ENCODE data around the gene NBPF12.
A peak's percentile ranks its signal among the peaks of the same experiment; 100 is the strongest.
"Not testable (repeated sequence)": the region's sequence is repeated elsewhere in the genome, so short reads cannot be mapped to it uniquely, and the experiment has no call there.

The NBPF12 gene, protein sequence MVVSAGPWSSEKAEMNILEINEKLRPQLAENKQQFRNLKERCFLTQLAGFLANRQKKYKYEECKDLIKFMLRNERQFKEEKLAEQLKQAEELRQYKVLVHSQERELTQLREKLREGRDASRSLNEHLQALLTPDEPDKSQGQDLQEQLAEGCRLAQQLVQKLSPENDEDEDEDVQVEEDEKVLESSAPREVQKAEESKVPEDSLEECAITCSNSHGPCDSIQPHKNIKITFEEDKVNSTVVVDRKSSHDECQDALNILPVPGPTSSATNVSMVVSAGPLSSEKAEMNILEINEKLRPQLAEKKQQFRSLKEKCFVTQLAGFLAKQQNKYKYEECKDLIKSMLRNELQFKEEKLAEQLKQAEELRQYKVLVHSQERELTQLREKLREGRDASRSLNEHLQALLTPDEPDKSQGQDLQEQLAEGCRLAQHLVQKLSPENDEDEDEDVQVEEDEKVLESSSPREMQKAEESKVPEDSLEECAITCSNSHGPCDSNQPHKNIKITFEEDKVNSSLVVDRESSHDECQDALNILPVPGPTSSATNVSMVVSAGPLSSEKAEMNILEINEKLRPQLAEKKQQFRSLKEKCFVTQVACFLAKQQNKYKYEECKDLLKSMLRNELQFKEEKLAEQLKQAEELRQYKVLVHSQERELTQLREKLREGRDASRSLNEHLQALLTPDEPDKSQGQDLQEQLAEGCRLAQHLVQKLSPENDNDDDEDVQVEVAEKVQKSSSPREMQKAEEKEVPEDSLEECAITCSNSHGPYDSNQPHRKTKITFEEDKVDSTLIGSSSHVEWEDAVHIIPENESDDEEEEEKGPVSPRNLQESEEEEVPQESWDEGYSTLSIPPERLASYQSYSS (N-terminal part only)

DNA sequence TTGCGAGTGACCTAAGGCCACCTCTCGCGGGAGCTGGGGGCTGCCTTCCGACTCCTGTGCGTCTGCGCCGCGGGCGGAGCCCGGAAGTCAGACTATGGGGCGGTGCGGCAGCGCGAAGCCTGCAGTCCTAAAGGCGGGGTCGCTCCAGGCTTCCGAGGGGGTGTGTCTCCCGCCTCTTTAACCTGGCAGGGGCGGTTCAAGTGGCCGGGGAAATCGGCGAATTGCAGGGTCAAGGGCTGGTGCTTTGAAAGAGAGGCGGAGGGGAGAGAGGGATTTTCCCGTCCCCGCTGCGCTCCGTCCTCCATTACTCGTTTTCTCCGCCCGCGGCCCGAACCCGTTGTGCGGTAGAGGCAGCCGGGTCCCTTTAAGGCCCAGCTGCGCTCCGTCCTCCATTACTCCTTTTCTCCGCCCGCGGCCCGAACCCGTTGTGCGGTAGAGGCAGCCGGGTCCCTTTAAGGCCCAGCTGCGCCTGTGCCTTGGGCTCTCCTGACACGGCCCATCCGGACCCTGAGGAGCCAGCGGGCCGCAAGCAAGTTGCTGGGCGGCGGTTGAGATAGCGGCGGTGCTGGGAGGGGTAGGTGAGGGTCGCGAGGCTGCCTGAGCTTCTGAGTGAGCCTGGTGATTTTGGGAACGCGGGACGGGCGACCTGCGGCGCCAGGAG, at the start of gene NBPF12:
TSS of gene NBPF12 (plus strand) at position 83 of the 661 bp plus-strand sequence. CDS start 21,820 bp downstream, outside the sequence.
- DNase-seq = peak; percentile 93

DNA sequence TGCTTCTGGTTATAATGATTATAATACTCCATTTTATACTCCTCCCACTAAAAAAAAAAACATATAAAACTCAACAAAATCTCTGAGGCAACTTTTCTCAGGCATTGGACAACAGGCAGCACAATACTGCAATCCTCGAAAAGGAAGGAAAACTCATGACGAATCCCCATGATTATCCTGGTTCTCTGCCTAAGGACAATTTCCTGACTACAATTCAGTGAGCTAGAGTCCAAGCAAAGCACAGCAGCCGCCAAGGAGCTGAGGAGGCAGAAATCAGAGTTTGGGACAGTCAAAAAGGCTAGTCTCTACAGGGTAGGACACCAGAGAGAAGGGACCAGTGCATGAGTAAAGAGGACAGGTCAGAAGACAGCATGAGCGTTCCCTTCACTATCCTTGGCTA, 46.8 kb upstream of the NBPF12 start:
- DNase-seq = not testable (repeated sequence)

- DNase-seq = not testable (repeated sequence)
Measured at GRCh38 chr1:146892331-146892730, 45.8 kb upstream of the NBPF12 start.

GRCh38 chr1:146907565-146908261, 30.4 kb upstream of the NBPF12 start:
- not testable (repeated sequence) for DNase-seq

DNA sequence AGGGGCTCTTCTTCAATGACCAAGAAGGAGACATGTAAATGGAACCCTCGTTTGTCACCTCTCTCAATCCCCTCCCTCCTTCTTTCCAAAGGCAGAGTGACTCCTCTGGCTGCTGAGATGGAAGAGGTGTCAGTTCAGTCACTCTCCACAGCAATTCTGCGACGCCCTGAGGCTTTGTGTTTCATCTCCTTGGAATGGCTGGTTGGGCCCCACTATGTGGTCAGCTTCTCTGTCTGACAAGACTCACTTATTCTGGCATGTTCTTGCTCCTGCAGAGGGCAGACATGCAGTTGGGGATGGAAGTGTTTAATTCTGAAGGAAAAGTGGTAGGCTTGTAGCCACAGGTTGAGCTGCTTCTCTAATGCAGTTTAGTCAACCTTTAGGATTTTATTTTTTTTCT, 25.1 kb upstream of the NBPF12 start:
- DNase-seq = peak; percentile 57

DNA sequence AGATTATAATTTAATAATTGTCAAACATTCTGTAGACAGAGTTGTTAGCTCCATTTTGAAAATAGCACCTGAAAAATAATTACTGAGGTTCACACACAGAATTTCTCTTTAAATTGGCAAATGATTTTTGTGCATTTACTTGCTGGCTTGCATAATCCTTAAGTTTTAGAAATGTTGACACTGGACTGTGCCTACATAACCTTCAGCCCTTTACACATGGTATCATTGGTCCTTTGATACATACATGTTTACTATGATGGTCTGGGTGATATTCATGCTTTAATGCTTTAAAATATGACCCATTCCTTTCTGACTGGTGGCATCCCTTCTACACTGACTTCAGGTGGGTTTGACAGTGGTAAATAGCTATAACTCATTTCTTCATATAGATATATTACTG, 17.3 kb upstream of the NBPF12 start:
- not testable (repeated sequence) for DNase-seq

DNA sequence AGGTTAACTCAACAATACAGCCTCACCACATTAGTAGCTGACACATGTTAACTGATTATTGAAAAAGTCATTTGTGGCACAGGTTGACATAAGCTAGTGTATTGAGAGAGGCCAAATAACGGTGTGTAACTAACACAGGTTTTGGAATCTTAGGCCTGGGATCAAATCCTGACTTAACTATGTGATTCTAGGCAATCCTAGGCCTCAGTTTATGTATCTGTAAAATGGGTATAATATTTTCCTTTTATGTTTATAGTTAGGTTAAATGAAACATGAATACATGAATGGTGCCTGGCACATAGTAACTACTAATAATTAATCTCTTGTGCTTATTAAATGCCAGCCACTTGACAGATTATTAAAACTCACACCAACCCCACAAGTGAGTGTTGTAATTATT, 15.5 kb upstream of the NBPF12 start:
- DNase-seq = not testable (repeated sequence)

DNA sequence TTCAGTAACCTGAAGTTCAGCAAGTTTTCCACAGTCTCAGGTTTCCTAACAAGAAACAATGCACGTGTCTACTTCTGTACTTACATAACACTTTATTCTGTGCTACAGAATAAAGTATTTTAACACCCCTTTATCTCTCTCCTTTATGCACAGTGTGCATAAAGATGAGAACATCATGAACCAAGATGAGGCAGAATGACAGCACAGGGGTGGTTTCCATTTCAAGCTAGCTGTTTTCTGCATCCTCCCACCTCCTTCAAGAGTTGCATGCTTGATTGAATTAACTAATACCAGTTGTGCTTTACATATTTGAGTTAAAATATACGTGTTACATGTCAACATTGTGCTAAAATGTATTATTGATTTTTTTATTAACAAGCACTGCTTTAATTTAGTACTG, 14.0 kb upstream of the NBPF12 start:
- DNase-seq = not testable (repeated sequence)

GRCh38 chr1:146926413-146926812, 11.7 kb upstream of the NBPF12 start:
- DNase-seq = not testable (repeated sequence)

- DNase-seq = not testable (repeated sequence)
Measured at GRCh38 chr1:146930225-146930624, 7.9 kb upstream of the NBPF12 start.

DNA sequence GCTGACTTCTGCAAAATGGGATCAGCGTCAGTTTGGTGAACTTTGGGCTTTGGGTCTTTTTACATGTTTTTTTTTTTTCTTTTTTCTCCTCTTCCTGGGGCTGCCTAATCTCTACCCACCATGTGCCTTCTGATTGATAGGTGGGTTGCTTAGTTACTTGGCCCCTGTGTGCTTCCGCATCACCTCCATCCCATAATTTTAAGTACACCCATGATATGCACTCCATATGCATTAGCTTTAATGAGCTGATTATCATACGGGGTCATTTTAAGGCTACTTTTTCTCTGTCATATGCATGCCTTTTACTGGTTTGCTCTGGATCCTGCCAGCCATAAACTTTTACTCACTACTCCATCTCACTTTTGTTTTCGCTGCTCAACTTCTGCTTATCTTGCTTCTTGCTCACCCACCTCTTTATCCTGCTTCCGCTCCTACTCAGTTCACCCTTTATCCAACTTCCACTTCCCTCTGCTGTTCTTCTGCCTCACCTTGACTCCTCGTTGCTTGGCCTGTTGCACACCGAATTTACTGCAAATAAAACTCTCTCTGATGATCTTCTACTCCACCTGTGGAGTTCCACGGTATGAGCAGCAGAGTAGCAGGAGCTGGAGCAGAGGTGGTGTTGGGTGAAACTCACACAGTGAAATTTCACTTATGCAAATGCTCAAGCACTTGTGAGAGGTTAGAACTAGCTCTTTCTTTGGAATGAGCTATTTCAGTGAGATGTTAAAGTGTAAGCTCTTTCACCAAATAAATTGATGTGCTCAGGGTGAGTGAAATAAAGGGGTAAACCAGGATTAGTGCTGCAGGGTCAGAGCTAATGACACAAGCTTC, 3.5 kb upstream of the NBPF12 start:
- DNase-seq = not testable (repeated sequence)

DNA sequence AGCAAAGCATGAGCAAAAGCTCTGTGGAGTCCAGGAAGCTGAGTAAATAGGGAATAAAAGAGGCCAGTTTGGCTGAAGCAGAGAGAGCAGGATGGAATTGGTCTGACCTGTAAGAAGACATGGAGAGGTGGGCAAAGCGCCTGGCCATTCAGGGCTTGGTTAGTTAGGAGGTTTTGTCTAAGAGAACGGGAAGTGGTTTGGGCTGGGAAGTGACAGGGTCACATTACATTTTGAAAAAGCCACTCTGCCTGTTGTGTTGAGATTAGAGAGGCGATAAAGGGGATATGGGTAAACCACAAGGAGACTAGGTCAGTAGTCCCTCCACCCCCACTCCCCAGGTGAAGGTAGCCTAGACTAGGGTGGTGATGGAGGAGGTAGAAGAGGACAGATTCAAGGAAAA, 662 bp upstream of the NBPF12 start:
- not testable (repeated sequence) for DNase-seq

GRCh38 chr1:146938927-146939786, 1.0 kb downstream of the NBPF12 start:
- peak; percentile 74 for DNase-seq

DNA sequence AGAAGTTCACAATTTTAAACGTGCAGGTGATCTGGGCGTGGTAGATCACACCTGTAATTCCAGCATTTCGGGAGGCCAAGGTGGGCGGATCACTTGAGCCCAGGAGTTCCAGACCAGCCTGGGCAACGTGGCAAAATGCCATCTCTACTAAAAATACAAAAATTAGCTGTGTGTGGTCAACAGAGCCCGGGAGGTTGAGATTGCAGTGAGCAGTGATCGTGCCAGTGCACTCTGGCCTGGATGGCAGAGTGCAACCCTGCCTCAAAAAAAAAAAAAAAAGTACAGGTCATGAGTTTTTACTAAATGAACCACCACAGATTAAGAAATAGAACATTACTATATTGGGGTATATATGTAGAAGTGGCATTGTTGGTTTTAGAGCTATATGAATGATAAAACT, 2.2 kb downstream of the NBPF12 start:
- not testable (repeated sequence) for DNase-seq

- not testable (repeated sequence) for DNase-seq
Measured at GRCh38 chr1:146943342-146943886, 5.3 kb downstream of the NBPF12 start.

DNA sequence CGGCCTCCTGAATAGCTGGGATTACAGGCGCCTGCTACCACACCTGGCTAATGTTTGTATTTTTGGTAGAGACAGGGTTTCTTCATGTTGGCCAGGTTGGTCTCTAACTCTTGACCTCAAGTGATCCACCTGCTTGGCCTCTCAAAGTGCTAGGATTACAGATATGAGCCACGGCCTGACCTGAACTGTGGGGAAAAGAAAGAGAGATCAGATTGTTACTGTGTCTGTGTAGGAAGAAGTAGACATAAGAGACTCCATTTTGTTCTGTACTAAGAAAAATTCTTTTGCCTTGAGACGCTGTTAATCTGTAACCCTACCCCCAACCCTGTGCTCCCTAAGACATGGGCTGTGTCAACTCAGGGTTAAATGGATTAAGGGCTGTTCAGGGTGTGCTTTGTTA, 10.0 kb downstream of the NBPF12 start:
- not testable (repeated sequence) for DNase-seq

GRCh38 chr1:146964340-146964739, 26.2 kb downstream of the NBPF12 start:
- not testable (repeated sequence) for DNase-seq

GRCh38 chr1:146966351-146966750, 28.2 kb downstream of the NBPF12 start:
- not testable (repeated sequence) for DNase-seq

DNA sequence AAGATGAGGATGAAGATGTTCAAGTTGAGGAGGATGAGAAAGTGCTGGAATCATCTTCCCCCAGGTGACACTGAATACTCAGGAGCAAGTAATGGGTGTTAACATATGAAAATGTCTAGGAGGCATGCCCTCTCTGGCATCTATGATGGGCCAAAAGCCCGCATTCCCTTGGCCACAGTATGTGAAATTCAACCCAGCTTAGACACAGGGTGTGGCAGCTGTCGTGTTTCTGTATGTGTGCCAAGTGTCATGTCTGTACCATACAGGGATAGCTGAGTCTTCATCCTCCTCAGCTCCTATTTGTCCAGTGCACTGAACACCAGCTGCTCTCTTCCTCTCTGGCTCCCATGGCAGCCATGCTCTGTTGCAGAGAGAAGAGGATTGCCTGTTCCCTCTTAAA, 32.5 kb downstream of the NBPF12 start:
- DNase-seq = not testable (repeated sequence)

GRCh38 chr1:146972681-146973080, 34.6 kb downstream of the NBPF12 start:
- DNase-seq = not testable (repeated sequence)
